Activated T-cell treated with anti-CD3 and anti-CD28 coated beads for 48 hours (primary cell): ENCODE results near the gene HGFAC.
"Not testable (repeated sequence)": the region's sequence is repeated elsewhere in the genome, so short reads cannot be mapped to it uniquely, and the experiment has no call there.

Experiments used
- DNase-seq: peaks from one replicate; pipeline ENCODE4 v3.0.0-alpha.2; 2020; ENCODE audit warnings: low read depth

Gene HGFAC

GRCh38 chr4:3442959-3443749 lies 1.4 kb downstream of the HGFAC start:
- DNase-seq = peak; percentile 67

- DNase-seq = no peak
These were observed 2.1 kb downstream of the HGFAC start for GRCh38 chr4:3443750-3444309.

- no peak for DNase-seq
These were observed 2.8 kb downstream of the HGFAC start for GRCh38 chr4:3444351-3445110.

GRCh38 chr4:3445111-3445820 lies 3.5 kb downstream of the HGFAC start:
- no peak for DNase-seq

DNA sequence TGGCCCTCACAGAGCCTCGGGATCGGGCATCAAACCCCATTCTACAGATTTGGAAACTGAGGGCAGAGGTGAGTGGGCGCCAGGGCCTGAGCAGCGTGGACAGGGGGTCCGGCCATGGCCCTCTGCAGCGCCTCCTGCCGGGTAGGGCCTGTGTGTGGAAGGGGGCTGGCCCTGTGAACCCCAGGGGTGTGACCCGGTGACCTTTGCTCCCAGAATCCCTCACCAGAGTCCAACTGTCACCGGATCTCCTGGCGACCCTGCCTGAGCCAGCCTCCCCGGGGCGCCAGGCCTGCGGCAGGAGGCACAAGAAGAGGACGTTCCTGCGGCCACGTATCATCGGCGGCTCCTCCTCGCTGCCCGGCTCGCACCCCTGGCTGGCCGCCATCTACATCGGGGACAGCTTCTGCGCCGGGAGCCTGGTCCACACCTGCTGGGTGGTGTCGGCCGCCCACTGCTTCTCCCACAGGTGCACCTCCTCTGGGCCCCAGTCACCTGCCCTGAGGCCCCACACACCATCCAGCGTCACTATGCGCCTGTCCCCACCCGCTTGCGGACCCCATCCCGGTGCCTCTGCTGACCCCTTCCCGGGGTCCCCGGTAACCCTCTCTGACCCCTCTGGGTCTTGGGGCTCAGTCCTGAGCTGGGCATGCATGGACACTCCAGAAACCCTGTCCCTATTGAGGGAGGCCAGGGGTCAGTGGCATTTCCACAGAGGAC lies 4.2 kb downstream of the HGFAC start:
- DNase-seq = no peak

- no peak for DNase-seq
These were observed 5.0 kb downstream of the HGFAC start for GRCh38 chr4:3446631-3447320.

- DNase-seq = no peak
These were observed 5.9 kb downstream of the HGFAC start for GRCh38 chr4:3447431-3448395.

DNA sequence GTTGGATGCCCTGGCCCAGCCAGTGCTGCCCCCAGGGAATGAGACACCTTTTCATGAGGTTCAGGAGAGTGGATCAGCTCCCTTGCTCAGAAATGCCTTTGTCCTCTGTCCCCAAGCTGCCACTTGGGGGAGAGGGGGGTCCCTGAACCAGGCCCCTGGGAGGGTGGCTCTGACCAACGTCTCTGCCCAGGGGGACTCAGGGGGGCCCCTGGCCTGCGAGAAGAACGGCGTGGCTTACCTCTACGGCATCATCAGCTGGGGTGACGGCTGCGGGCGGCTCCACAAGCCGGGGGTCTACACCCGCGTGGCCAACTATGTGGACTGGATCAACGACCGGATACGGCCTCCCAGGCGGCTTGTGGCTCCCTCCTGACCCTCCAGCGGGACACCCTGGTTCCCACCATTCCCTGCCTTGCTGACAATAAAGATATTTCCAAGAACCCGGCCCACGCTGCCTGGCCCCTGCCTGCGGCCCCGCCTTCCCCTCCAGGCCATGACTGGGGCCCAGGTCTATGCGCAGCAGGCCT lies 7.3 kb downstream of the HGFAC start:
- no peak for DNase-seq

GRCh38 chr4:3449574-3450534 lies 8.1 kb downstream of the HGFAC start:
- DNase-seq = no peak

DNA sequence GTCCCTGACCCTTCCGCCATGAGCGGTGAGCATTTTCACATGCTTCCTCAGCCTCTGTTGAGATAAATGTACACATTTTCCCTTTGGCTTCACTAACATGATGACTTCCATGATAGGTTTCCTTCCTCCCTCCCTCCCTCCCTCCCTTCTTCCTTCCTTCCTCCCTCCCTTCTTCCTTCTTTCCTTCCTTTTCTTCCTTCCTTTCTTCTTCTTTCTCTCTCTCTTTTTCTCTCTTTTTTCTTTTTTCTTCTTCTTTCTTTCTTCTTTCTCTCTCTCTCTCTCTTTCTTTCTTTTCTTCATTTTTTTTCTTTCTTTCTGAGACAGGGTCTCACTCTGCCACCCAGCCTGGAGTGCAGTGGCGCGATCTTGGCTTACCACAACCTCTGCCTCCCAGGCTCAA lies 8.9 kb downstream of the HGFAC start:
- DNase-seq = no peak

DNA sequence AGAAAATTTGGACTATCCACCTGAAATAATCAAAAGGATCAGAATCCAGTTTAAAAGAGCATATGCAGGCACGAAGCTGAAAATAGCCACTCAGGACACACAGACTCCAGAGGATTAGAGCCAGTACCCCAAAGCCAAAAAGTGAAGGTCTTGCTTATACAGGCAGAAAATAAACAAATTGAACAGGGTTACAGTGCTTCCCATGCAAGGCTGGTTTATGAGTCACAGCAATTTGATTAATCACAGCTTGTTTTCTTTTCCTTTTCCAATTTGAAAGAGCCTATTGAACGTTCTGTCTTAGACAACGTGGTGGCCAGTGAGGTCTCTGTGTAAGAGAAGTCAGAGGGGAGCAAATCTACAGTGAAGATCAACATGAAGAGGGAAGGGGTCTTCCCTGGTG lies 10.2 kb downstream of the HGFAC start:
- DNase-seq = no peak

DNA sequence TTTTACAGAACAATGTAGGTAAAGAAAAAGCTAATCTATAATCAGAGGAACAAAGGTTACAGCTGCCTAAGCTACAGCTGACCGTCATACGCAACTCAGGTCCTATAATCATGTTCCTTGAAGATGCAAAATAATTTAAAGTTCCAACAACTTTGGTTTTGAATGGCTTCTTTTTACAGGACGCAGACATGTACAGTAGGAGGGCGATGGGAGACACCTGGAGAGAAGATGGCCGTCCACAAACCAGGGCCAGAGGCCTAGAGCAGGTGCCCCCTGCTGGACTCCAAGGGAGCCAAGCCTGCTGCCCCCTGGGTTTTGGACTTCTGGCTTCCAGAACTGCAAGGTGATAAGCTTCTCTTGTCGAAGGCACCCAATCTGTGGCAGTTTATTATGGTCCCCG lies 10.6 kb downstream of the HGFAC start:
- no peak for DNase-seq

DNA sequence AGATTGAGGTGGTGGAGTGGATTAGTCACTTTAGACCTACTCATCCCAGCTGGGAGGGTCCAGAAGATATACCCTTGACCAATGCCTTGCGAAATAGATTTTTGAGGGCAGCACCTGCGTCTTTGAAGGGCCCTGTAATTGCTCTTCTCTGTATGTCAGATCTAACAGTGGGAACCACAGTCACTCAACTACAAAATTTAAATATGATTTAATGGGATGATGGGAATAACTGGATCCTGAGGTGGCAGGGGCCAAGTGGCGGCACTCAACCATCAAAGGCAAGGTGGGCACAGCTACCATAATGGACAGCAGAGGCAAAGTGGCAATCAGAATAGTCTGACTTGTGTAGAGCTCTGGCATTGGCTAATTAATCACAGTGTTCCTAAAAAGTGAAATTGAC lies 13.8 kb downstream of the HGFAC start:
- DNase-seq = not testable (repeated sequence)

- DNase-seq = no peak
These were observed 16.6 kb downstream of the HGFAC start for GRCh38 chr4:3458371-3458770.

GRCh38 chr4:3459156-3459555 lies 17.4 kb downstream of the HGFAC start:
- not testable (repeated sequence) for DNase-seq

DNA sequence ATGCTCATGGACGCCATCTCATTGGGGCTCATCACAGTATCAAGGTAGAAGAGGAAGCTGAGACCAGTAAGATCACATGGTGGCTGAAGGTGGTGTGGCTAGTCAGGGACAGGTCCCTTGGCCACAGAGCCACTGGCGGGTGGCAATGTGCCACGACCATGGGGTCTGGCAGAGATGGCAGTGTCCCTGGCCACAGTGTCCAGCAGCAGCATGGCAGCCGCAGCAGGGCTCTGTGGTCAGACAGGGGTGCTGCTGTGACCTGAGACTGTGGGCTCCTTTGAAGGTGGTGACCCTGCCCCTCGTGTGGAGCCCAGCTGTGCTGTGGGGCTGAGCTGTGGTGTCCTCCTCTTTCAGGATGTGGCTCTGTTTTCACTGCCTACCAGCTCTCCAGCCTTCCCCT lies 19.2 kb downstream of the HGFAC start:
- DNase-seq = no peak

- DNase-seq = no peak
These were observed 19.9 kb downstream of the HGFAC start for GRCh38 chr4:3461515-3462291.

DNA sequence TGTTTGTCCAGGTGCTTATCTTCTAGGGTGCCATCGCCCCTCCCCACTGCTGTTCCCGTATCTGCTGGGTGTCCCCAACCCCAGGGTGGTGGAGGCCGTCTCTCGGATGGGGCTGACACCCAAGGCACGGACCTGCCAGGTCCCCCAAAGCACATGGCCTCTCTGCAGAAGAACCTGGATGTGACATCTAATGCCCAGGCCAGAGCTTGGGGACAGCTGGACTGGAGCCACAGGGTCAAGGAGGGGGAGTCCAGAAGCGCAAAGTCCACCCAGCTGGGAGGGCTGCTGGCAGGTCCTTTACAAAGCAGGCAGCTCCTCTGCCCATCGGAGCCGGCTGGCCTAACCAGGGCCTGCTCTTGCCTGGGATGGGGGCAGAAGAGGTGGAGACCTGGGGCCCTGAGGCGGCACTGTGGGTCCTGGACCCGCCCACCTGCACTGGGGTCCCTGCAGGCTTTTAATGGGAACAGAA lies 20.6 kb downstream of the HGFAC start:
- no peak for DNase-seq
